Left ventricle myocardium inferior (tissue), 1 donor: ENCODE results near the gene EPB41L1. TPM values are rescaled to one million over a fixed set of nuclear protein-coding genes. Genes with fewer than 3 reads are reported as not detected.

Source experiments
- DNase-seq: peaks from one replicate; pipeline ENCODE4 v3.0.0-alpha.2; 2020
- H3K27ac ChIP-seq: fragments of 200-600 bp; replicated peaks from 2 replicates; pipeline ENCODE4 v1.8.0; 2021
- H3K27me3 ChIP-seq: fragments of 200-600 bp; 2 replicates; pipeline ENCODE4 v1.8.0; 2021; ENCODE audit warnings: low read depth
- H3K36me3 ChIP-seq: fragments of 200-600 bp; 2 replicates; pipeline ENCODE4 v1.8.0; 2021
- H3K4me1 ChIP-seq: fragments of 200-600 bp; 2 replicates; pipeline ENCODE4 v1.8.0; 2021
- H3K4me3 ChIP-seq: fragments of 200-600 bp; 2 replicates; pipeline ENCODE4 v1.8.0; 2021; ENCODE audit warnings: mild to moderate bottlenecking, moderate library complexity
- H3K9me3 ChIP-seq: fragments of 200-600 bp; replicated peaks from 2 replicates; pipeline ENCODE4 v1.8.0; 2021
- CTCF ChIP-seq: fragments of 200-600 bp; IDR thresholded peaks from 2 replicates; pipeline ENCODE4 v1.8.0; 2021; ENCODE audit warnings: antibody characterized with exemption, mild to moderate bottlenecking, borderline replicate concordance
- intact Hi-C: fragments of 100-400 bp; cut with micrococcal nuclease; formaldehyde crosslinking; loops from one replicate; pipeline ENCODE4 v1.11.0; 2022
- total RNA-seq: library from RNA; stranded (reverse); fragmentation: NEBNext Ultra II Directional; extraction: Animal tissue kit (Norgen Biotek cat#: 25700); gene quantifications from one replicate; pipeline ENCODE4 v1.2.1, GENCODE V29; 2021
- donor health status: DM: no; HTN: yes; CAD: no; lungs with severe emphysema.

The EPB41L1 gene
- total RNA-seq, 1 donor from 2014 or later: 14.6 TPM

DNA sequence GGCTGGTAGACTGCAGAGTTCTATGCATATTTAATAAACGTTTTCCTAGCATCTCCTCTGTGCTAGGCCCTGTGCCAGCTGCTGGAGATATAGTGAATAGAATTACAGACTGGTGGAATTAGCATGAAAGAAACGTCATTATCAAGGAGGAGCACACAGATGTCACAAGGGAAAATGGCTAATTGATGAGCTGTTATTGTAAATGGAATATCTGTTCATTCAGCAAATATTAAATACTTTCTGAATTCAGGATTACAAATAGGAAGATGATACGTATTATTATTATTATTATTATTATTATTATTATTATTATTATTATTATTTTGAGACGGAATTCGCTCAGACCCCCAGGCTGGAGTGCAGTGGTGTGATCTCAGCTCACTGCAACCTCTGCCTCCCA, 82.9 kb downstream of the EPB41L1 start:
- H3K27ac ChIP-seq: no peak overlapping the region
- intact Hi-C loops: no loop called here
- DNase-seq: no peak
- no peaks in the 10 kb centered on the region for H3K27me3 ChIP-seq
- H3K36me3 ChIP-seq: peaks cover 27% of the 10 kb centered on the region
- H3K9me3 ChIP-seq: no peaks in the 10 kb centered on the region
- peaks cover 37% of the 10 kb centered on the region for H3K4me1 ChIP-seq
- TF ChIP-seq CTCF: no peak
- peak overlapping the region; percentile 78 for H3K4me3 ChIP-seq

DNA sequence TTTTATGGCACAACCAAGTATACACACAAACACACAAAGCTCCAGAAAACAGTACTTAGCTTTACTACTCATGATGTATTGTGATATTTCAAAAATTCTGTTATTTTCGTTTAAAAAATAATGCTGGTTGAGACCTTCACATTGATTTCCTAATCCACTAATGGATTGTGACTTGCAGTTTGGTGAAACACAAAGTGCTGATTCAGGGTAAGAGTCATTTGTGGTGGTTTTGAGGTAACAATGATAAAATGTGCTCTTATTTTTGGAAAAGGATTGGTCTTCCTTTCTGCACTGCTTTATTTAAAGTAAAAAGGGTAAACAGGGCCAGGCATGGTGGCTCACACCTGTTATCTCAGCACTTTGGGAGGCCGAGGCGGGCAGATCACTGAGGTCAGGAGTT, 83.6 kb downstream of the EPB41L1 start:
- no peak for DNase-seq
- H3K9me3 ChIP-seq: no peaks in the 10 kb centered on the region
- H3K27ac ChIP-seq: no peak overlapping the region
- H3K4me1 ChIP-seq: peaks cover 37% of the 10 kb centered on the region
- no peak for TF ChIP-seq CTCF
- no peaks in the 10 kb centered on the region for H3K27me3 ChIP-seq
- intact Hi-C loops: no loop called here
- no peak overlapping the region for H3K4me3 ChIP-seq
- peaks cover 28% of the 10 kb centered on the region for H3K36me3 ChIP-seq

DNA sequence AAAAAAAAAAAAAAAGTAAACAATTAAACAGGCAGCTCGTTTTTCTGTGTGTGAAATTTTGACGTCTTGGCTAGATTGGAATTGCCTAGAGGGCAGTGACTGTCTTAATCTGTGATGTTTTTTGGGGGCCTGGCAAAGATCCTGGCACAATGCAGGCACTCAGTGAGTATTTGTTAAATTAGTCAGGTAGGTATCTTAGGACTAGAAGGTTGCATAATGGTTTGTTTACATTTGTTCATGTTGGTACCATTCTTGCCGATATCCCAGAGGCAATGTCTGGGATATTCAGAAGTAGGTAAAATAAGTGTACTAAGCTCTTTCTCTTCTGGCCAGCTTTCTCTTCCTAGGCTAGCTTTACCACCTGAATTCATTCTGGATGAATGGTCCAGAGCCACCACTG, 84.2 kb downstream of the EPB41L1 start:
- DNase-seq: no peak
- H3K36me3 ChIP-seq: peaks cover 34% of the 10 kb centered on the region
- no peaks in the 10 kb centered on the region for H3K27me3 ChIP-seq
- H3K4me1 ChIP-seq: peaks cover 42% of the 10 kb centered on the region
- no peak for TF ChIP-seq CTCF
- H3K27ac ChIP-seq: no peak overlapping the region
- H3K4me3 ChIP-seq: no peak overlapping the region
- H3K9me3 ChIP-seq: no peaks in the 10 kb centered on the region
- intact Hi-C loops: no loop called here

- intact Hi-C loops: no loop called here
- no peak overlapping the region for H3K4me3 ChIP-seq
- no peak overlapping the region for H3K27ac ChIP-seq
- H3K9me3 ChIP-seq: no peaks in the 10 kb centered on the region
- no peaks in the 10 kb centered on the region for H3K27me3 ChIP-seq
- peaks cover 46% of the 10 kb centered on the region for H3K36me3 ChIP-seq
- TF ChIP-seq CTCF: no peak
- no peak for DNase-seq
- H3K4me1 ChIP-seq: peaks cover 46% of the 10 kb centered on the region
These were observed 85.5 kb downstream of the EPB41L1 start for GRCh38 chr20:36240076-36240475.

- no peak for TF ChIP-seq CTCF
- Histone ChIP-seq H3K27ac (no peak overlapping the region), H3K4me1 (peaks cover 33% of the 10 kb centered on the region), H3K4me3 (no peak overlapping the region), H3K9me3 (no peaks in the 10 kb centered on the region), H3K27me3 (no peaks in the 10 kb centered on the region), H3K36me3 (peaks cover 62% of the 10 kb centered on the region)
- intact Hi-C loops: no loop called here
- DNase-seq: no peak
These were observed 87.1 kb downstream of the EPB41L1 start for GRCh38 chr20:36241678-36242077.

DNA sequence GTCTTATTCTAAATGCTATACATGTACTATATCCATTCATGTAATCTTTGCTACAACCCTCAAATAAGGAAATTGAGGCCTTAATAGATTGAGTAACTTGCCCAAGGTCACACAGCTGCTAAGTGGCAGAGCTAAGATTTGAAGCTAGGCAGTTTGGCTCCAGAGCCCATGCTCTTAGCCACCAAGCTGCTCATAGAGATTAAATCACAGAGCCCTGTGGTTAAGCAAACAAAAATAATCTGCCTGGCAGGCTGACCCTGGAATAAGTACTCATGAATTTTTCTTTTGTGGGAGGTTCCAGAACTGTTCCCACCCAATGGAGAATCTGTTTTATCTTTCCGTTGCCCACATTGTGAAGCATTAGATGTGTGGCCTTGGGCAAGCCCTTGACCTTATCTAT, 89.2 kb downstream of the EPB41L1 start:
- Histone ChIP-seq H3K4me1 (peaks cover 12% of the 10 kb centered on the region), H3K4me3 (no peak overlapping the region), H3K27ac (no peak overlapping the region), H3K9me3 (no peaks in the 10 kb centered on the region), H3K36me3 (peaks cover 83% of the 10 kb centered on the region), H3K27me3 (no peaks in the 10 kb centered on the region)
- DNase-seq: no peak
- no peak for TF ChIP-seq CTCF
- intact Hi-C loops: no loop called here
